ENCODE measurements around the gene TRPC6.
"Not testable (repeated sequence)": the region's sequence is repeated elsewhere in the genome, so short reads cannot be mapped to it uniquely, and the experiment has no call there.

DNA sequence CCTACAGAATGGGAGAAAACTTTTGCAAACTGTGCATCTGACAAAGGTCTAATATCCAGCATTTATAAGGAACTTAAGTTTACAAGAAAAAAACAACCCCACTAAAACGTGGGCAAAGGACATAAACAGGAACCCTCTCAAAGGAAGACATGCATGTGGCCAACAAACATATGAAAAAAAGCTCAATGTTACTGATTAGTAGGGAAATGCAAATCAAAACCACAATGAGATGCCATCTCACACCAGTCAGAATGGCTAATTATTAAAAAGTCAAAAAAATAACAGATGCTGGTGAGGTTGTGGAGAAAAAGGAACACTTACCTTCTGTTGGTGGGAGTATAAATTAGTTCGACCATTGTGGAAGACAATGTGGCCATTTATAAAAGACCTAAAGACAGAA lies 145.1 kb downstream of the TRPC6 start:
- TF ChIP-seq CTCF (IDR thresholded peaks at IDR 0.05; ENCODE audit: poor library complexity, severe bottlenecking); TAF1 (IDR thresholded peaks at IDR 0.05; ENCODE audit: low read depth); POLR2AphosphoS5 (IDR thresholded peaks at IDR 0.05); RAD21 (conservative IDR thresholded peaks at IDR 0.05); EP300 (conservative IDR thresholded peaks at IDR 0.05; ENCODE audit: poor library complexity, severe bottlenecking); REST (IDR thresholded peaks at IDR 0.05; ENCODE audit: borderline replicate concordance): not testable (repeated sequence)
